Cardiac fibroblast (primary cell): ENCODE results near the gene FRMD4A.
"Not testable (repeated sequence)": the region's sequence is repeated elsewhere in the genome, so short reads cannot be mapped to it uniquely, and the experiment has no call there.

Source experiments
- DNase-seq, 2 donors: peaks; one replicate each; pipeline versions ENCODE4 v3.0.0 to v3.0.0-alpha.2; 2010; ENCODE audit warnings: low read depth in 2 of 2
- H3K4me3 ChIP-seq, 2 donors: replicated peaks in 1 of 2; 1 replicate in 1 of 2; 2 replicates in 1 of 2; pipeline ENCODE4 v1.5.1; 2011; ENCODE audit warnings: low read depth in 2 of 2, low read length in 2 of 2, mild to moderate bottlenecking in 2 of 2, moderate library complexity in 1 of 2
- CTCF ChIP-seq: IDR thresholded peaks from one replicate; pipeline ENCODE4 v1.5.1; 2011; ENCODE audit warnings: low read depth, mild to moderate bottlenecking, low read length, inconsistent platforms

Gene FRMD4A

GRCh38 chr10:14074062-14074884, 256.5 kb downstream of the FRMD4A start:
- H3K4me3 ChIP-seq: no peak overlapping the region
- TF ChIP-seq CTCF: no peak
- peak; percentile 100 for DNase-seq

- DNase-seq: peak in 1 of 2 donors; percentile 28
- TF ChIP-seq CTCF: no peak
- no peak overlapping the region for H3K4me3 ChIP-seq
Measured at GRCh38 chr10:14072541-14072940, 258.2 kb downstream of the FRMD4A start.

- H3K4me3 ChIP-seq: no peak overlapping the region
- DNase-seq: no peak
- TF ChIP-seq CTCF: no peak
Measured at GRCh38 chr10:14071956-14072355, 258.8 kb downstream of the FRMD4A start.

GRCh38 chr10:14068601-14069250, 262.0 kb downstream of the FRMD4A start:
- no peak overlapping the region for H3K4me3 ChIP-seq
- DNase-seq: no peak
- no peak for TF ChIP-seq CTCF

- not testable (repeated sequence) for DNase-seq, H3K4me3 ChIP-seq
Measured at GRCh38 chr10:14067638-14068037, 263.1 kb downstream of the FRMD4A start.

GRCh38 chr10:14066106-14066505, 264.6 kb downstream of the FRMD4A start:
- H3K4me3 ChIP-seq: no peak overlapping the region
- no peak for DNase-seq
- no peak for TF ChIP-seq CTCF

GRCh38 chr10:14063531-14064285, 267.0 kb downstream of the FRMD4A start:
- TF ChIP-seq CTCF: no peak
- no peak overlapping the region for H3K4me3 ChIP-seq
- DNase-seq: peak; percentile 90 to 94
